HG03025 (cell line): Measurements from ENCODE around the gene TTC23.

Experiments
- ATAC-seq: cut with Tn5 transposase; IDR thresholded peaks from one replicate; pipeline ENCODE4 v1.9.1; 2021; ENCODE audit warnings: mild to moderate bottlenecking, moderate library complexity; ENCODE audit not compliant: unreplicated experiment, low FRiP score

TTC23 gene

DNA sequence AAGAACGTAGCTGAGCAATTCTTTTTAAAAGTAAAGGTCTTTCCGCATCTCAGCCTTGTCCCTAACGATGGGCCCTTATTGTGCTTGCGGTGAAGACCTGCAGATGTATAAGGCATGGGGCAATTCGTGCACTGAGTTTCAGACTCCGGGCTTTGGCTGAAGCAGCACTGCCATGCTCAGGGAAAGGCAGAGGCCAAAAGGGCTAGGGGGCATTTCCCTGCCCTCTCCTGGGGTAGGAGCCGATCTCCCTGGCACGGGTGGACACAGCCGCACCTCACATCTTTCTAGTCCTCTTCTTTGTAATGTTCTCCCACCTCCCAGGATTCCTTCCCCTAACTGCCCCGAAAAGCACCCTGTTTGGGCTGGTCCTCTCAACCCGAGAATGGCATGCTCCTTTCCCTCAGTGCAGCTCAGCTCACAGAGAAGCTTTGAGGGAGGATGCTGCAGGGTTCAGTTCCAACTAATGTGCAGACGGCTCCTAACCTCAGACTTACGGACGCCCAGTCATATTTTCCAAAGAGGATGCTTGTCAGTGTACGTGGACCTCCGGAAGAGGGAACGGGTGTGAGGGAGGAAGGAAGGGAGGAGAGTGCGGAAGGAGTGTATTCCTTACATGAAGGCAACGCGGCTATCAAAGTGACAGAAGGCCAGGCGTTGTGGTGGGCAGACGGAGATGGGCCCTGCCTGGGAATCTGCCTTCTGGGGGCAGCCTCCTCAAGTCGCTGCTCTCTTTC, 83.3 kb downstream of the TTC23 start:
- ATAC-seq = no peak

DNA sequence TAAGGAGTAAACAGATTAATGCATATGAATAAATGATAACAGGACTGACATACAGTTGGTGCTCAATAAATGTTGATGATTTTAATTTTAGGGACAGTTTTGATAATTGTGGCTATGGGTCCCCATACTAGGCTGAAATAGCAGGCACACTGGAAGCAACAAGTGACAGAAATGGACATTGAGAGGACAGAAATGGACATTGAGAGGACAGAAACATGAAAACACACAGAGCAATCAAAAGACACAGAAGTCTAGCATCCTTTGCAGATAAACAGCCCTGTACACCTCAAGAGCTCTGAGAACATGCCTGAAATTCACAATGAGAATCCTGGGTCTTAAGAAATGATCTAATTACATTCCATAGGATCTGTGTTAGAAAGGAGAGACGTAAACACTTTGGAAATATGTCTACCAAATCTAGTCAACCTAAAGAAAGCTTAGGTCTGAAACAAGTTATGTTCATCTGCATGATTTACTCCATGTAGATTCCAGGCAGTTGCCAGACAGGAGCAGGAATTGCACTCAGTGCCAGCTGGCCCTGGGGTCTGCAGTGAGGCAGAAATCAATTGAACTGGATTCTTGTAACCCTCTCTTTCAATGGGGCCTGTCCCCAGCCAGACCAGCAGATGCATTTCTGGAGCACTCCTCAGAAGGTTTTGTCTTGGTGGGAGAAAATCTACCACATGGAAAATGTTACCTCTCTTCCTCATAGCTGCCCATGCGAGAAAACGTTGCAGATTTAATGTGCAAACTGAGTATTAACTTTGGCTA, 84.2 kb downstream of the TTC23 start:
- no peak for ATAC-seq

DNA sequence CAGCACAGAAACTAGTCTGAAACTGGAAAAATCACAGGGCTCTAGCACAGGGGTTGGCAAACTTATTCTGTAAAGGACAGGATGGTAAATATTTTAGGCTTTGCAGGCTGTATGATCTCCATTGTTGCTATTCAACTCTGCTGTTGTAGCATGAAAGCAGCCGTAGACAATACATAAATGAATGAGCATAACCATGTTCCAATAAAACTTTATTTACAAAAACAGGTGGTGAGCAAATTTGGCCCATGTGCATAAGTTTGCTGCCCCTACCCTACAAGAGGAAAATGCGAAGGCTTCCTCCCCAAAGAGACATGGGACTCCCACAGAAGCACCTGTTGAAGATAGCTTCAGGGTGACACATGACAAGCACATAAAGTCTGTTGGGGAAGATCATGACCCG, 85.3 kb downstream of the TTC23 start:
- no peak for ATAC-seq

DNA sequence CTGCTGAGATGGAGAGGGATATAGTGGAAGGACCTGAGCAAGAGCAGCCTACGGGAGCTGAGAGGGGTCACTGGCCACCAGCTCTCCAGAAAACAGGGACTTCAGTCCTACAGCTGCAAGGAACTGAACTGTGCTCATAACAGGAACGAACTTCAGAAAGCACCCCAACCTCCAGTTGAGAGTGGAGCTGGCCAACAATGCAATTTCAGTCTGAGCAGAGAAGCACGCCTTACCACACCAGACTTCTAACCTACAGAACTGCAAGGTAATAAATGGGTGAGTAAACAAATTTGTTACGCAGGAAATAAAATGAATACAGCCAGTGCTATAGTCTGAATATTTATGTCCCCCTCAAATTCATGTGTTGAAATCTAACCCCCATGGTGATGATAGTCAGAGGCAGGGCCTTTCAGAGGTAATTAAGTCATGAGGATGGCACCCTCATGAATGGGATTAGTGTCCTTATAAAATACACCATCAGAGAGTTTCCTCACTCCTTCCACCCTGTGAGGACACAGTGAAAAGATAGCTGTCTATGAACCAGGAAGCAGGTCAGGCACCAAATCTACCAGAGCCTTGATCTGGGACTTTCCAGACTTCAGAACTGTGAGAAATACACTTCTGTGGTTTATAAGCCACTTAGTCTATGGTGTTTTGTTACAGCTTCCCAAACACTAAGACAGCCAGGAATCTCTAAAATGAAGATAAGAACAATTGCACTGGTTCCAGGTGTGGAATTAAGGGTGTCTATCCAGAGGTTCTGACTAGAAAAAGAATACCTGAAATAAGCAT, 85.9 kb downstream of the TTC23 start:
- ATAC-seq = no peak

DNA sequence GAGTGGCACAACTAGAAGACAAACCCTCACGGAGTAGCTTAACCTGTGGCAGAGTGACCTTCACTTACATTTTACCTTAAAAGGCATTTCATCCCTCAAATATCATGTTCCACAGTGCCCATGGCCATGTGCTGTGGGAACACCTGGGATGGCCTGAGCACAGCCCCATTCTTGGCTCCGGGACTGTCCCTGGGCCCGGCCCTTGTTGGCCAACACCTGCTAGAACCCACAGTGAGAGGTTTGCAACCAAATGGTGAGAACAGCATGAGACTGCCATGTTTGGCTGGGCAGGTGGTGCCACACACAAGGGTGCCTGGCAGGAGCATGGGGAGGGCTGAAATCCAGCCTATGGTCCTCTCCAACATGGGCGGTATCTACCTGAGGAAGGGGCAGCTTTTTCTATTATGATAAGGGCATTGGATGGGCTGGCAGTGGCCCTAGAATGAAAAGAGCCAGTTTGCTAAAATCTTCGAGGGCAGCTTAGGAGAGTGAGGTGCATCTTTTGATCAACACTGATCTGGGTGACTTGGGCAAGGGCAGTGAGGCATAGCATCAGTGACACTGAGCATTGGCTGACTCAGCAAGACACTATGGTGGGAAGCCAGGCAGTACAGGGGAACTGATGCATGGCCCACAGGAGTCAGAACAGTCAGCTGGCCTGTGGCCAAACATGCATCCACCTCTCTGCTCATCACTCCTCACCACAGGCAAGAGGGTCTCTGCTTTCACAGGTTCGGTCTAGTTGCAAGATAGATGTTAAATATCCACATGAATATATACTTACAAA, 90.6 kb downstream of the TTC23 start:
- no peak for ATAC-seq

DNA sequence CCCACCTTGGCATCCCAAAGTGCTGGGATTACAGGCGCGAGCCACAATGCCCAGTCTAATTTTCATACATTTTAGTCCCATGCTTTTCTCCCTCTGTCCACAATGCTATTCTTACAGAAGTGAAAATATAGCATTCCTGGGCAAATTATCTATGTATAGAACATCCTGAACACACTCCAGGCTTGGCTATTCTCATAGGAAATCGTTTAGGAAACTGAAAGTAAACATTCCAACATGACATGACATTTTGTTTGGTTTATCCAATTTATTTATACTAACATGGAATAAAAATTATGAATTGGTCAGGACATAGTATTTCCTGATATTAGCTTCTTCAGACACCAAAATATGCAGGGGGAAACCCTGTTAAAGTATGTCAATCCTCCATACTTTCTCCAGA, 91.9 kb downstream of the TTC23 start:
- no peak for ATAC-seq

DNA sequence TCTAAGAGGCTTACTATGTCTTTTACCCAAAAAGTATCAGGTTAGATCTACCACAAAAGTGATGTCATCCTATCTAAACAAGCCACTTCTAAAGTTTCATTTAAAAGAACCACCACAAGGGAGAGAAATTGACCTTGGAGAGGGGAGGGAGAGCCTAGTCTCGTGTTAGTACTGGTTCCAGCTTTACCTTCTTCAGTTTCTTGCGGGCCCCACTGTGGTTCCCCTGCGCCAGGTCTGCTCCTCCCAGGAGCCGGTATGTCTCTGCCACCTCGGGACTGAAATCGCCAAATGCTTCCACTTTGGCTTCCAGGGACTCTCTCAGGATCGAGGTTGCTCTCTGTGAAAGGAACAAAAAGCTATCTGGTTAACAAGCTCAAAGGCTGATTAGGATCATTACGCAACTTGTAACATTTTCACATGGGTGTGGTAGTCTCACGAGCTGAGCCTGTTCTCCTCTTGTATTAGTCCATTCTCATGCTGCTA, 93.4 kb downstream of the TTC23 start:
- ATAC-seq = no peak

DNA sequence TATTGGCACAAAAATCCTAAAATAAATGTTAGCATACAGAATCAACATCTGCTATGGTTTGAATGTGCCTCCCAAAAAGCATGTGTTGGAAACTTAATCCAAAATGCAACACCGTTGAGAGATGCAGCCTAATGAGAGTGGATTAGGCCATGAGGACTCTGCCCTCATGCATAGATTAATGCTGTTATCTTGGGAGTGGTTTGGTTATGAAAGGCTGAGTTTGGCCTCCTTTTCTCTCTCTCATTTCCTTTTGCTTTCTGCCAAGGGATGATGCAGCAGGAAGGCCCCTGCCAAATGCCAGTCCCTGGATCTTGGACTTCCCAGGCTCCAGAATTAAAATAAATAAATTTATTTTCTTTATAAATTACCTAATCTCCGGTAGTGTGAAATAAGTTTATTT, 95.1 kb downstream of the TTC23 start:
- ATAC-seq = no peak

DNA sequence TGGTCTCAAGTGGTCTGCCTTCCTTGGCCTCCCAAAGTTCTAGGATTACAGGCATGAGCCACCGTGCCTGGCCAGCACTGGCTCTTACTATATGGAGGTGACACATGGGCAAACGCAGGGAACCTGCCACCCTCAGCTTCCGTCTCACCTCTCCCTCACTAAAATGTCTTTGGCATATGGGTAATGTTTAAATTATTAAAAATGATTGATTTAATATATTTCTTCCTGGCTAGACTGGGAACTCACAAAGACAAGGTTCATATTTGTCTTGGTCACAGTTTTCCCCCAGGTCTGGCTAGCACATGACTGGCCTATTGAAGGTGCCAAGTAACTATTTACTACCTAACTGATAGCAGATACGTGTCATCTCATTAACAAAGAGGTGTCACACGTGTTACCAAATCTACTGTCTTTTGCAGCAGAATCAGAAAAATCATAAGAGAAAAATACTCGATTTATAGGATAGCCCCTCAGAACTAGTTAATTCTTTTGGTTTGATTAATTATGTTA, 96.3 kb downstream of the TTC23 start:
- no peak for ATAC-seq

DNA sequence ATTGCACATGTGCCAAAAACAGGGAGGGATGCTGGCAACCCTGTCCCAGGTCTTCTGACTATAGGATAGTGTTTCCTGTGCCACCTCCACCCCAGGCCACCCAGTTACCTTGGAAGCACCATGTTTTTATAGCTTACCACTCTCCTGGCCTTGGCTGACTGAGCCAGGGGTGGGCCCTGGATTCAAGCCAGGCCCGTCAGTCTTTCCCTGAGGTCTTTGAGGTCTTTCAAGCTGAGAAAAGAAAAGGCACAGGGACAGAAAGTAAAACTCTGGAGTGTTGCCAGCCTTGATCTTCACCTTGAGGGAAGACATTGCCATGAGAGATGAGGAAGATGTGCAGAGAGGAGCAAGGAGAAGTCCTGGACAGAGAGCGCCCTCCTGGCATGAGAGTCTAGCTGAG, 98.2 kb downstream of the TTC23 start:
- no peak for ATAC-seq

DNA sequence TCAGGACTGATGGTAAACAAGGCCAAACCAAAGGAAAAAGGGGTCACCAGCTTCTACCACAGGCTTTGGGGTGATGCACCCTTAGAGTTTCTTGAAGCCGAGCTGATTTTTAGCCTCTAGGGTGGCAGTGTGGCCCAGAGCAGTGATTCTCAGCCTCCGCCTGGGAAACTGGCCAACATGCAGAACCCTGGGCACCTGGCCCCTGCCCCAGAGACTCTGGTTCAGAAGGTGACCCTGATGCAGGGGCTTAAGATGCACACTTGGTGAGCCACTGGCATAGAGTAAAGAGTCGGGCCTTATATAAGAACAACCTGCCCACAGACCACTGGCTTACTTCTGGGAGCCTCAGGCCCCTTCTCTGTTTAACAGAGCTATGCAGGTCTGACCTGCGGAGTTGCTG, 100.0 kb downstream of the TTC23 start:
- no peak for ATAC-seq

DNA sequence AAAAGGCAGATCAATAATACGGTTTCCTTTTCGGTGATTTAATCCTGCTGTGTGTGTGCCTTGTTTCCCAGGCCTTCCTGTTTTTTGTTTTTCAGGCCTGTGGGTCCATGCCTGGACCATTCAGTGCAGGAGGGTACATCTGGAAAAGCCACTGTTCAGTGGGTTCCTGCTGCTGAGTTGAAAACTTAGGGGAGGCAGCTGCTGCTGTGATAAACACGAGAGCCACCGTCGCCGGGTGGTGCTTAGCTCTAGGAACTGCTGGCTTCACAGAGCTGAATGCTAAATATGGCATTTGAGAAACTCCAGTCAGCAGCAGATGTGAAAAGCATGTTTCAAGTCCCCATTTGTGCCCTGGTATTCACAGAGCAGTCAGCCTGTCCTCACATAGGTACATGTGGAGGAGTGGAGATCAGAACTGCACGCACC, 100.5 kb downstream of the TTC23 start:
- ATAC-seq = no peak

DNA sequence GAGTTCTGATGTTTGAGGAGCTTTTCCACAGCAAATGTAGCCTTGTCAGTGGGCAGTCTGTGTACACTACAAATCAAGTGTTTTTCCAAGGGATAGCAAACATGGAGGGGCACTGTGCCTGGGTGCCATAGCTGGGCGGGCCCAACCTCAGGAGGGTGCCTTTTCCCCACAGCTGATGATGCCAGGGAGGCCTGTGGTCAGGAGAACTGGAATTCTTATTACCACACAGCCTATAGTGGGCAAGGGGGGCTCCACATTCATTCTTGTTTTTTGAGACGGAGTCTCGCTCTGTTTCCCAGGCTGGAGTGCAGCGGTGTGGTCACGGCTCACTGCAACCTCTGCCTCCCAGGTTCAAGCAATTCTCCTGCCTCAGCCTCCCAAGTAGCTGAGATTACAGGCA, 102.7 kb downstream of the TTC23 start:
- ATAC-seq = no peak

DNA sequence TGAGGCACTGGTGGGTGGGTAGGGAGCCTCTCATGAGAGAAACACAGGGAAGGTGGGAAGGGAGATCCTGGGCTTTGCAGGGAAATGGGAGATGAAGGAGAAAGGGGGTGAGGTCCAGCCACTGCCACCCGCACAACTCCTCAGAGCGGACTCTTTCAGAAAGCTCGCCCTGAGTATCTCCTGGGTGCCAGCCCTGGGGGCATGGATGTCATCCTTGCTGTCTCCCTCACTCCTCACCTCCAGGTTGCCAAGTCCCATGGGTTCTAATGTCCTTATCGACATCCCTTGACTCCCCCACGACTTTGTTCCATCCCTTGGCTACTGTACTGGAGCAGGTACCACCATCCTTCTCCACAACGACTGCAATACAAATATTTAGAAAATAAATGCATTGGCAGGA, 103.6 kb downstream of the TTC23 start:
- no peak for ATAC-seq

DNA sequence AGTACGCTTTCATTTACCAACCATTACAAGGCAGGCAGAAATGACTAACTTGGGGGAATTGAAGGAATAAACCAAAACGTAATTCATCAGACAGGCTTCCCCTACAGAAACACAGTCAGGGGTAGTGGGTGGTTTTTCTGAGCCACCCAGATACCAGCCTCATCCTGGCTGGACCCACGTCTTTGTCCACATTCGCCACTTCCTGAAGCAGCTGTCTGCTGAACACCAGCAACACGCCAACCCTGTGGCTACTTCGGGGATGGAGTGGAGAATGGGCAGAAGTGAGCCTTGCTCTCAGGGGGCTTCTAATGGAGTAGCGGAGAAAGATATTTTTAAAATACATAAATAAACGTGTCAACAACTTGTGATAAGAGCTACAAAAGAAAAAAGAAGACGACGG, 104.4 kb downstream of the TTC23 start:
- ATAC-seq = no peak

DNA sequence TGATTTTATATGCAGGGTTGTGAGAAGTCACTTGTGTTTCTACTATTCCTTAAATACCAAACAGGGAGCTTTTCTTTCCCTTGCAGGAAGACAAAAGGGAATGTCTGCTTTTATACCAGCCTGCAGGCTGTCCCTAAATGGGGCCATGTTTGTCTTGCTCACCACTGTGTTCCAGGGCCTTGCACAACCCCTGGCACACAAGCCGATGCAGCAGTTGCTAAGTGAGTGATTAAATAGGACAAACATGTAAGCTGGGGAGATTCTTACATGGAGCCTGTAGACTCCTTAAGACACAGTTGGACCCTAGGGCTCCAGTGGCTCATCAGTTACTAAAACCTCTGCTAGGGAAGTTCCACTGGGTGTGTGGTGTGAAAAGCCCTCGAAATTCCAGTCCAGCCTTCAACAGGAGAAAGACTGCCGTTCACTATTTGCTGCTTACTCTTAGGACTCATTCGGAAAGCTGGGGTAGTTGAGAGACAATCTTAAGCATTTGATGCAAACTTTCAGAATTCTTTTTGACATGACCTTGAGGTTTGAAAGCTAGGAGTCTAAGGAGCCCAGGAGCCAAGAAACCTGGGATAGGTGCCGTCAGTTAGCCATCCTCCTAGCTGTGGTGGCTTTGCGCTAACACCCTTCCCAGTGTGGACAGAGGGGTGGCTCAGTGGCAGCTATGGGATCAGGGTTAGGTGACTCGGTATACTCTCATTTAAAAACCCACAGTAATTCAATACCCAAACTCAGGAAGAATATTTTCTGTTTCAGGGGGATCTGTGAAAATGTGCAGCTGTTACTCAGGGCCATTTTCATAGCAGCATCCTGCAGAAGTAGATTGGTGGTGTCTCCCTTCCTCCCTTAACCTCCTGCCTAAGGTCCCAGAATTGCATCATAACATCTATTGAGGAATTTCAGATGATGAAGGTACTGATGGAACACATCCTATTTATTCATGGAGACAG, 105.4 kb downstream of the TTC23 start:
- ATAC-seq = no peak

DNA sequence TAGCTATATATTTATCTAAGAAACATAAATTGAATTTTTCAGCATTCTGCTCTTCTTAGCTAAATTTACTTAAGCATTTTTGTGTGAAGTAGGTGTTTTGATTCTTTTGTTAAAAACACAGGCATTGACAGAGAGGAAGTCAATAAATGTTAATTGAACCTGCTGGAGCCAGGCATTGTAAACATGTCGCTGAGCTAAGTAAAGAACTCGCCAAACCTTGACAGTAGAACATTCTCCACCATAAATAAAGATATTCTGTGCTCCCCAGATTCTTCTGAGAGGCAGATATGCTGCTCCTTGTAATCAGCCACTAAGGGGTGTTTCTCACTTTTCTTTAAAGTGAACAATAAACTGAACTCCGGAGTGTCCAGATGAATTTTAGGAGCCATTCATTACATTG, 106.1 kb downstream of the TTC23 start:
- ATAC-seq = no peak

DNA sequence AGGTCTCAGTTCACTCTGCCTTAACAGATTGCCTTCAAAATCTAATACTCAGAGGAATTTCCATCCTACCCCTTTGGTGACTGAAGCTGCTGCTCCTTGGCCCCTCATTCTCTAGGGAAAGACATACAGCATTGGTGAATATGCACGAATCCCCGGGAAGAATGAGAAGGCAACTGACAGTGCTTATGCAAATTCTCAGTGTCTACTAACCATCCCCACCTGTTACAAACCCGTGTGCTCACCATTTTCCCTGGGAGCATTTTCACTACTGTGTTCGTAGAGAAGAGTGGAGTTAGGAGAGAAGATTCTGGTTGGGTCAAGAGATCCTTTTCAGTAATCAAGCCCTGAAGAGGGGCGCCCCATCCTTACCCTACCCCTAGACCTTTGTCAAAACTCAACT, 106.8 kb downstream of the TTC23 start:
- no peak for ATAC-seq

DNA sequence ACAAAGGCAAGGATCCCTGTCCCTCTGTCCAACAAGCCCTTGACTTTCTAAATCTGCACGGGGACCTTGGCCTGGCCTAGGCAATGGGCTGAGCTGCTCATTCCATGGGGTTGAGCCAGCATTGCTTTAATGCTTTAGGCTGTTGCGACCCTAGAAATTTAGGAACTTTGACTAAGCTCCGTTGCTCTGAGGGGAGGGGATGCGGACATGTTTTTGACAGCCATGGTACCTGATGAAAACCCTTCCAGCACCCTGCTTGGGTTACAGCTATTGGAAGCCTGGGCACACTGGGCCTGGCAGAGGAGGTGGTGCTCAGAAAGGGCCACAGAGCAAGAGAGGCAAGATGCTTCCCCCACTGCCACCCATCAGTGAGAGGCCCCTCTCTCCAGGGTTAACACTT, 107.4 kb downstream of the TTC23 start:
- no peak for ATAC-seq
